Muscle layer of duodenum (tissue), 2 donors: ENCODE results near the gene PVALEF.

ENCODE experiments used
- H3K27ac ChIP-seq: one replicate; pipeline ENCODE4 v1.7.0; 2013; ENCODE audit warnings: mild to moderate bottlenecking, low read length
- H3K27me3 ChIP-seq: one replicate; pipeline ENCODE4 v1.7.0; 2013; ENCODE audit warnings: low read depth, mild to moderate bottlenecking, control low read depth, low read length
- H3K36me3 ChIP-seq, 2 donors: one replicate each; pipeline ENCODE4 v1.7.0; 2013; ENCODE audit warnings: low read length in 2 of 2, control low read depth in 1 of 2, mild to moderate bottlenecking in 1 of 2; ENCODE audit not compliant: insufficient read depth in 2 of 2, control insufficient read depth in 1 of 2
- H3K4me1 ChIP-seq, 2 donors: one replicate each; pipeline ENCODE4 v1.7.0; 2013; ENCODE audit warnings: low read length in 2 of 2, mild to moderate bottlenecking in 2 of 2, control low read depth in 1 of 2, moderate library complexity in 1 of 2; ENCODE audit not compliant: insufficient read depth in 2 of 2, control insufficient read depth in 1 of 2
- H3K4me3 ChIP-seq, 2 donors: one replicate each; pipeline ENCODE4 v1.7.0; 2013; ENCODE audit warnings: low read length in 2 of 2, low read depth in 1 of 2, mild to moderate bottlenecking in 1 of 2
- H3K9me3 ChIP-seq, 2 donors: one replicate each; pipeline ENCODE4 v1.7.0; 2013; ENCODE audit warnings: low read length in 2 of 2, control low read depth in 1 of 2, mild to moderate bottlenecking in 1 of 2; ENCODE audit not compliant: control insufficient read depth in 1 of 2
- donor health status: healthy.

Gene PVALEF

GRCh38 chr17:81165246-81166032 lies at the start of gene PVALEF:
PVALEF (plus strand) TSS chr17:81165507; CDS start chr17:81181227, 15,720 bp downstream.
- H3K27me3 ChIP-seq: no peaks in the 10 kb centered on the region
- no peaks in the 10 kb centered on the region for H3K9me3 ChIP-seq
- H3K36me3 ChIP-seq: no peaks in the 10 kb centered on the region
- H3K4me1 ChIP-seq: peaks cover 0 to 24% of the 10 kb centered on the region in 2 donors
- peak within 1 kb of the TSS; percentile 21 to 54 for H3K4me3 ChIP-seq
- no peak within 1 kb of the TSS for H3K27ac ChIP-seq

GRCh38 chr17:81115749-81116464 lies 49.4 kb upstream of the PVALEF start:
- peaks cover 0 to 16% of the 10 kb centered on the region in 2 donors for H3K4me1 ChIP-seq
- no peaks in the 10 kb centered on the region for H3K27me3 ChIP-seq
- peaks cover 0 to 27% of the 10 kb centered on the region in 2 donors for H3K36me3 ChIP-seq
- no peak overlapping the region for H3K4me3 ChIP-seq
- no peak overlapping the region for H3K27ac ChIP-seq
- H3K9me3 ChIP-seq: no peaks in the 10 kb centered on the region

- H3K27ac ChIP-seq: no peak overlapping the region
- peaks cover 0 to 16% of the 10 kb centered on the region in 2 donors for H3K4me1 ChIP-seq
- no peaks in the 10 kb centered on the region for H3K27me3 ChIP-seq
- no peak overlapping the region for H3K4me3 ChIP-seq
- H3K36me3 ChIP-seq: peaks cover 0 to 23% of the 10 kb centered on the region in 2 donors
- H3K9me3 ChIP-seq: no peaks in the 10 kb centered on the region
Observed at GRCh38 chr17:81116704-81117103, 48.6 kb upstream of the PVALEF start.

GRCh38 chr17:81117672-81118198 lies 47.6 kb upstream of the PVALEF start:
- H3K4me1 ChIP-seq: peaks cover 0 to 16% of the 10 kb centered on the region in 2 donors
- no peak overlapping the region for H3K27ac ChIP-seq
- H3K36me3 ChIP-seq: peaks cover 0 to 15% of the 10 kb centered on the region in 2 donors

GRCh38 chr17:81118308-81119221 lies 46.7 kb upstream of the PVALEF start:
- peaks cover 0 to 15% of the 10 kb centered on the region in 2 donors for H3K36me3 ChIP-seq
- peaks cover 0 to 16% of the 10 kb centered on the region in 2 donors for H3K4me1 ChIP-seq
- peak overlapping the region in 1 of 2 donors; percentile 32 for H3K4me3 ChIP-seq
- H3K27me3 ChIP-seq: no peaks in the 10 kb centered on the region
- no peak overlapping the region for H3K27ac ChIP-seq
- H3K9me3 ChIP-seq: no peaks in the 10 kb centered on the region

More at GRCh38 chr17:81117672-81118198, 47.6 kb upstream of the PVALEF start:
- Histone ChIP-seq H3K4me3 (no peak overlapping the region), H3K27me3 (no peaks in the 10 kb centered on the region), H3K9me3 (no peaks in the 10 kb centered on the region)

- H3K9me3 ChIP-seq: no peaks in the 10 kb centered on the region
- no peak overlapping the region for H3K27ac ChIP-seq
- H3K36me3 ChIP-seq: peaks cover 0 to 15% of the 10 kb centered on the region in 2 donors
- H3K27me3 ChIP-seq: no peaks in the 10 kb centered on the region
- peaks cover 0 to 16% of the 10 kb centered on the region in 2 donors for H3K4me1 ChIP-seq
- H3K4me3 ChIP-seq: peak overlapping the region in 1 of 2 donors; percentile 32
Observed at GRCh38 chr17:81119223-81120148, 45.8 kb upstream of the PVALEF start.

GRCh38 chr17:81120149-81120484 lies 45.2 kb upstream of the PVALEF start:
- Histone ChIP-seq H3K4me1 (peaks cover 0 to 16% of the 10 kb centered on the region in 2 donors), H3K27me3 (no peaks in the 10 kb centered on the region), H3K27ac (no peak overlapping the region), H3K4me3 (no peak overlapping the region), H3K36me3 (peaks cover 0 to 15% of the 10 kb centered on the region in 2 donors), H3K9me3 (no peaks in the 10 kb centered on the region)

- Histone ChIP-seq H3K9me3 (no peaks in the 10 kb centered on the region), H3K4me3 (no peak overlapping the region), H3K4me1 (peaks cover 0 to 16% of the 10 kb centered on the region in 2 donors), H3K27me3 (no peaks in the 10 kb centered on the region), H3K27ac (no peak overlapping the region), H3K36me3 (peaks cover 0 to 9% of the 10 kb centered on the region in 2 donors)
Observed at GRCh38 chr17:81120695-81121621, 44.3 kb upstream of the PVALEF start.

- Histone ChIP-seq H3K4me3 (no peak overlapping the region), H3K27me3 (no peaks in the 10 kb centered on the region), H3K36me3 (peaks cover 0 to 4% of the 10 kb centered on the region in 2 donors), H3K27ac (no peak overlapping the region), H3K9me3 (no peaks in the 10 kb centered on the region), H3K4me1 (peaks cover 0 to 12% of the 10 kb centered on the region in 2 donors)
Observed at GRCh38 chr17:81121841-81122733, 43.2 kb upstream of the PVALEF start.
